Measurements from ENCODE around the gene MALRD1. TPM values are rescaled to one million over a fixed set of nuclear protein-coding genes. Genes with fewer than 3 reads are reported as not detected.

MALRD1 gene
- total RNA-seq, 4 donors from 2014 or later, result 1.0 to 4.1 (median 2.6) TPM; not detected in 1

DNA sequence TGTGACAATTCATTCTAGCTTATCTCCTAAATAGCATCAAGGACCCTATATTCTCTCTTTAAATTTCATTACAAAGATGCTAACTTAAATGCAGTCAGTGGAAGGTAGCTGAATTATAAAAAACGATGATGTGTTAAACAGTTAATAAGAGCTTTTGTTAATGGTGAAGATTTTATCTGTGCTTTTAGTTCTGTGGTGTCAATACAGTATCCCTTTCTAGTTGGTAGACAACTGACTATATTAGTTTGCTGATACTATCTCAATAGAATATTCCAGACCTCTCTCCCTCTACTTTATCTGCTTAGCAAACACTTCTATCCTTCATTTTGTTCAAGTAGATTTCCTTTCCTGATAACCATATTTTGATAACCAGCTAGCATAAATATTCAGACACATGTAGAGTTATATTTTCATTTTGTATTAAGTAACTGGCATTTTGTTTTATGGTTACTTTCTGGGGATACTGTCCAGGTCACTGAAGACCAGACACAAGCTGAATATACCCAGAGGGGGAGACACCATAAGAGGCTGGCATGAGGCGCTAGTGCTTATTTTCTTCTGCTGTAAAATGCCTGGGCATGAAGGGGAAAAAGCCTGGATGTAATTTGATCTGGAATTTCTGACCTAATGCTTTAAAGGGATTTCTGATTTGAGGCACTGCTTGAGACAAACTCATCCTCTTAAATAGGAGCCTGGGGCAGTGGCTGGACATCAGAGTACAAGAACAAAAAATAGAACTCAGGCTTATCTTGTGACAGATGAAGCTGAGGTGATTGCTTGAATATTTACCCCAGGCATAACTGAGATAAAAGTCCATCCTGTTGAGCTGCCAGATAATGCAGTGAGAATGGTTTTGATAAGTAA lies 197.5 kb downstream of the MALRD1 start:
- TF ChIP-seq, protein P1, sequence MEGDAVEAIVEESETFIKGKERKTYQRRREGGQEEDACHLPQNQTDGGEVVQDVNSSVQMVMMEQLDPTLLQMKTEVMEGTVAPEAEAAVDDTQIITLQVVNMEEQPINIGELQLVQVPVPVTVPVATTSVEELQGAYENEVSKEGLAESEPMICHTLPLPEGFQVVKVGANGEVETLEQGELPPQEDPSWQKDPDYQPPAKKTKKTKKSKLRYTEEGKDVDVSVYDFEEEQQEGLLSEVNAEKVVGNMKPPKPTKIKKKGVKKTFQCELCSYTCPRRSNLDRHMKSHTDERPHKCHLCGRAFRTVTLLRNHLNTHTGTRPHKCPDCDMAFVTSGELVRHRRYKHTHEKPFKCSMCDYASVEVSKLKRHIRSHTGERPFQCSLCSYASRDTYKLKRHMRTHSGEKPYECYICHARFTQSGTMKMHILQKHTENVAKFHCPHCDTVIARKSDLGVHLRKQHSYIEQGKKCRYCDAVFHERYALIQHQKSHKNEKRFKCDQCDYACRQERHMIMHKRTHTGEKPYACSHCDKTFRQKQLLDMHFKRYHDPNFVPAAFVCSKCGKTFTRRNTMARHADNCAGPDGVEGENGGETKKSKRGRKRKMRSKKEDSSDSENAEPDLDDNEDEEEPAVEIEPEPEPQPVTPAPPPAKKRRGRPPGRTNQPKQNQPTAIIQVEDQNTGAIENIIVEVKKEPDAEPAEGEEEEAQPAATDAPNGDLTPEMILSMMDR (IDR thresholded peaks at IDR 0.05; ENCODE audit: low read depth), result no peak

DNA sequence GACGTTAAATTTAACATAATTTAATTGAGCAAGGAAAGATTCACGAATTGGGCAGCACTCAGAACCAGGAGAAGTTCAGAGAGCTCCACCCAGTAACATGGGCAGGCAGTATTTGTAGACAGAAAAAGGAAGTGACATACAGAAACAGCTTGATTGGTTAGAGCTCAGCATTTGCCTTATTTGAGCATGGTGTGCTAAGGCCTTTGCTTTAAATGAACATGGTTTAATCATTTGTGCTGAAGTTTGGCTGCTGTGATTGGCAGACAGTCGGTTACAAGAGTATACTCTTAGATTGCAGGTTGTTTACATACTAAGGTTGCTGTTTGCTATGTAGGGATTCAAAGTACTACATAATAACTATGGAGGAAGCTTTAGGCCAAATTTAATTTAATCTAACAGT lies 199.2 kb downstream of the MALRD1 start:
- TF ChIP-seq, protein P1 (IDR thresholded peaks at IDR 0.05; ENCODE audit: low read depth), result no peak

- TF ChIP-seq, protein P1 (IDR thresholded peaks at IDR 0.05; ENCODE audit: low read depth), result no peak
These were observed 201.9 kb downstream of the MALRD1 start for GRCh38 chr10:19250546-19250945.

DNA sequence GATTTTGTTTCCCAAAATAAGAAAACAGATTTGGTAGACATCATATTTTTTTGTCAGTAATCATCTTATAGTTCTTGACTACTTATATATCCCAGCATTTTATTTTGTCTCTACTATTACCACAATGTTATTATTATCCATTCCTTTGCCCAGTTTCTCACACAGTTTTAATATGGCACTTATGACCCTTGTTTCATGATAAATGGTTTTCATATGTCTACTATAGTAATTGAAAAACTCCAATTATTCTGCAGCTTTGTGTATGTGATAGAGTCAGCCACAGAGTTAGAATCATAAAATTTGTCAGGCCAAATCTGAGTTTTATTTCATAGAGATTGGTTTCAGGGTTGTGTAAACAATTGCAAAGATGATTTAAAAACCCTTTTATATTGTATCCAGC lies 203.9 kb downstream of the MALRD1 start:
- TF ChIP-seq, protein P1 (IDR thresholded peaks at IDR 0.05; ENCODE audit: low read depth), result no peak

DNA sequence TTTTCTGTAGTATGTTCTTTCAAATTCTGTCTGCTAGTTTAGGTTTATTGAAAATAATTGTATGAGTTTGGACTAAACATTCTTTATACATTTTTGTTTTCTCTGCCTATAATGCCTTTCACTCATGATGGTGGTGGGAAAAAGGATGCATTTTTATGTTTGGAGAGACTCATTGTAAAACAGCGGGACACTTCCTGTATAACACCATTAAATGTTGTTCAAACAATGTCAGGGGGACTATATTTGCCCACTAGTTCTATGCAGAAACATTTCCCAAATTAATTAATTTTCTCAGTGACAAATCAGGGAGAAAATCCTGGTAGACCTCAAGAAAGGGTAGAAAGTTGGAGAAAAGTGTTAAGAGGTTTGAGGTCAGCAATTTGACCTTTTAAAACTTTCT lies 207.7 kb downstream of the MALRD1 start:
- TF ChIP-seq, protein P1 (IDR thresholded peaks at IDR 0.05; ENCODE audit: low read depth), result no peak

- TF ChIP-seq, protein P1 (IDR thresholded peaks at IDR 0.05; ENCODE audit: low read depth), result no peak
These were observed 214.7 kb downstream of the MALRD1 start for GRCh38 chr10:19263262-19263661.

DNA sequence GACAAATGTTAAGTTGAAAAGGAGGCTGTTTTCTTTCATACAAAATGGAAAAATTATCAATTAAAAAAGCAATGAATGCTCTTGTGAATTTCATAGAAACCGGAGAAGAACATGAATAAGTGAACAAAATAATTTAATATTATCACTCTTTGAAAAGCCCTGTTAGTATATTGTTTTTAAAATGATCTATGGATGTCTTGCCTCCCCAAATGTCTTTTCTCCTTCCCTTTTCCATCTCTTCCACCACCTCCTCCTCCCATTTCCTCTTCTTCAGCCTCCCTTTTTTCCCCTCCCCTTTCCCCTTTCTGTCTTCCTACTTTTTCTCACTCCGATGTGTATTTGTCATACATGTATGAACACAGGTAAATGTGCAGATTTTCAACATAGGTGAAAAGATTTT lies 234.7 kb downstream of the MALRD1 start:
- TF ChIP-seq, protein P1 (IDR thresholded peaks at IDR 0.05; ENCODE audit: low read depth), result no peak
